HEK293 (cell line): ENCODE measurements around the gene NAALADL2.

Experiments used
- CTCF ChIA-PET: fragments of 350-600 bp; formaldehyde crosslinking; extraction: SDS; loops from one replicate; lab custom pipeline; 2021; ENCODE audit warnings: antibody characterized with exemption; lab: Yijun Ruan, JAX
- POLR2A ChIA-PET: fragments of 300-600 bp; formaldehyde crosslinking; extraction: SDS; loops from one replicate; lab custom pipeline; 2020; ENCODE audit warnings: antibody characterized with exemption, inconsistent platforms; lab: Yijun Ruan, JAX
- H3K27ac ChIP-seq: fragments of 200-500 bp; sonication (Bioruptor generic); 2 replicates; pipeline ENCODE4 v1.5.1; 2014; ENCODE audit warnings: low read depth, low read length, control low read depth, inconsistent platforms; ENCODE audit errors: extremely low read depth
- H3K36me3 ChIP-seq, 2 experiments: fragments of 200-500 bp in 1 of 2; sonication (Bioruptor generic) in 1 of 2; 1 replicate in 1 of 2; 2 replicates in 1 of 2; pipeline ENCODE4 v1.5.1; 2014 to 2017; ENCODE audit warnings: inconsistent platforms in 2 of 2, low read length in 2 of 2; ENCODE audit not compliant: control insufficient read depth in 2 of 2, insufficient read depth in 1 of 2
- H3K4me1 ChIP-seq: fragments of 200-500 bp; sonication (Bioruptor generic); 2 replicates; pipeline ENCODE4 v1.5.1; 2014; ENCODE audit warnings: mild to moderate bottlenecking, low read length, inconsistent platforms; ENCODE audit not compliant: control insufficient read depth, insufficient read depth
- H3K4me3 ChIP-seq: 2 replicates; pipeline ENCODE4 v1.5.1; 2011; ENCODE audit warnings: low read depth, mild to moderate bottlenecking, control low read depth, low read length, moderate library complexity
- H3K9me3 ChIP-seq: fragments of 200-500 bp; sonication (Bioruptor generic); 2 replicates; pipeline ENCODE4 v1.5.1; 2014; ENCODE audit warnings: low read depth, low read length, inconsistent platforms; ENCODE audit not compliant: control insufficient read depth, insufficient read depth
- BCL11A ChIP-seq: fragments of 450-650 bp; formaldehyde crosslinking; IDR thresholded peaks from 2 replicates; pipeline ENCODE4 v1.5.1; 2016; ENCODE audit warnings: low read depth, missing biosample characterization, missing genetic modification characterization
- HOXD13 ChIP-seq: sonication (generic); formaldehyde crosslinking; IDR thresholded peaks from 2 replicates; pipeline ENCODE4 v1.8.0; 2022; ENCODE audit warnings: missing genetic modification reagents, borderline replicate concordance
- SCRT1 ChIP-seq: fragments of 450-650 bp; formaldehyde crosslinking; IDR thresholded peaks from 2 replicates; pipeline ENCODE4 v1.5.1; 2016; ENCODE audit warnings: missing biosample characterization, missing genetic modification characterization, borderline replicate concordance
- SP3 ChIP-seq: fragments of 450-650 bp; formaldehyde crosslinking; IDR thresholded peaks from 2 replicates; pipeline ENCODE4 v1.5.1; 2016; ENCODE audit warnings: missing biosample characterization, missing genetic modification characterization
- TCF7L2 ChIP-seq: IDR thresholded peaks from 2 replicates; pipeline ENCODE4 v1.6.1; 2011; ENCODE audit warnings: low read depth, mild to moderate bottlenecking, inconsistent platforms, low read length, moderate library complexity, borderline replicate concordance
- TRIM28 ChIP-seq: IDR thresholded peaks from 2 replicates; pipeline ENCODE4 v1.6.1; 2011; ENCODE audit warnings: low read length, control low read depth, borderline replicate concordance
- YY2 ChIP-seq: fragments of 450-650 bp; formaldehyde crosslinking; IDR thresholded peaks from 2 replicates; pipeline ENCODE4 v1.5.1; 2016; ENCODE audit warnings: missing biosample characterization, missing genetic modification characterization
- ZBTB1 ChIP-seq: fragments of 450-650 bp; formaldehyde crosslinking; IDR thresholded peaks from 2 replicates; pipeline ENCODE4 v1.5.1; 2016; ENCODE audit warnings: missing biosample characterization, missing genetic modification characterization
- ZFP69B ChIP-seq: fragments of 450-650 bp; formaldehyde crosslinking; IDR thresholded peaks from 2 replicates; pipeline ENCODE4 v1.5.1; 2016; ENCODE audit warnings: missing biosample characterization, missing genetic modification characterization
- ZNF114 ChIP-seq: fragments of 450-650 bp; formaldehyde crosslinking; IDR thresholded peaks from 2 replicates; pipeline ENCODE4 v1.5.0; 2017; ENCODE audit warnings: missing biosample characterization, missing genetic modification characterization
- ZNF155 ChIP-seq: fragments of 450-650 bp; formaldehyde crosslinking; IDR thresholded peaks from 2 replicates; pipeline ENCODE4 v1.5.1; 2016; ENCODE audit warnings: missing biosample characterization, missing genetic modification characterization
- ZNF16 ChIP-seq: fragments of 450-650 bp; formaldehyde crosslinking; IDR thresholded peaks from 2 replicates; pipeline ENCODE4 v1.5.1; 2016; ENCODE audit warnings: low read depth, missing biosample characterization, missing genetic modification characterization
- ZNF324 ChIP-seq: fragments of 450-650 bp; formaldehyde crosslinking; IDR thresholded peaks from 2 replicates; pipeline ENCODE4 v1.5.1; 2016; ENCODE audit warnings: missing biosample characterization, missing genetic modification characterization
- ZNF530 ChIP-seq: fragments of 450-650 bp; formaldehyde crosslinking; IDR thresholded peaks from 2 replicates; pipeline ENCODE4 v1.5.1; 2016; ENCODE audit warnings: low read depth, missing biosample characterization, missing genetic modification characterization
- ZNF626 ChIP-seq: fragments of 450-650 bp; sonication (Bioruptor Pico); formaldehyde crosslinking; IDR thresholded peaks from 2 replicates; pipeline ENCODE4 v1.5.1; 2018; ENCODE audit warnings: missing biosample characterization, missing genetic modification characterization, inconsistent platforms
- ZNF707 ChIP-seq: fragments of 450-650 bp; formaldehyde crosslinking; IDR thresholded peaks from 2 replicates; pipeline ENCODE4 v1.5.1; 2016; ENCODE audit warnings: missing biosample characterization, missing genetic modification characterization
- ZNF76 ChIP-seq: fragments of 450-650 bp; formaldehyde crosslinking; IDR thresholded peaks from 2 replicates; pipeline ENCODE4; 2016; ENCODE audit warnings: low read depth, missing biosample characterization, missing genetic modification characterization, borderline replicate concordance
- TF ChIP-seq, protein P1 (sequence below): fragments of 450-650 bp; formaldehyde crosslinking; IDR thresholded peaks from 2 replicates; pipeline ENCODE4 v1.5.1; 2016; ENCODE audit warnings: missing biosample characterization, missing genetic modification characterization
- TF ChIP-seq, protein P2 (sequence below): fragments of 450-650 bp; formaldehyde crosslinking; IDR thresholded peaks from 2 replicates; pipeline ENCODE4 v1.5.1; 2016; ENCODE audit warnings: missing biosample characterization, missing genetic modification characterization
- TF ChIP-seq, protein P3 (sequence below): fragments of 450-650 bp; formaldehyde crosslinking; IDR thresholded peaks from 2 replicates; pipeline ENCODE4 v1.5.1; 2016; ENCODE audit warnings: missing biosample characterization, missing genetic modification characterization, low read depth
- TF ChIP-seq, protein P4 (sequence below): fragments of 450-650 bp; formaldehyde crosslinking; IDR thresholded peaks from 2 replicates; pipeline ENCODE4 v1.5.1; 2016; ENCODE audit warnings: missing biosample characterization, missing genetic modification characterization
- TF ChIP-seq, protein P5 (sequence below): IDR thresholded peaks from 2 replicates; pipeline ENCODE4 v1.6.1; 2011; ENCODE audit warnings: mild to moderate bottlenecking, low read depth, low read length, borderline replicate concordance
- TF ChIP-seq, protein P6 (sequence below): fragments of 450-650 bp; formaldehyde crosslinking; IDR thresholded peaks from 2 replicates; pipeline ENCODE4 v1.5.1; 2016; ENCODE audit warnings: missing biosample characterization, missing genetic modification characterization
- TF ChIP-seq, protein P7 (sequence below): fragments of 450-650 bp; formaldehyde crosslinking; IDR thresholded peaks from 2 replicates; pipeline ENCODE4 v1.5.0; 2017; ENCODE audit warnings: missing biosample characterization, missing genetic modification characterization, borderline replicate concordance

Gene NAALADL2

DNA sequence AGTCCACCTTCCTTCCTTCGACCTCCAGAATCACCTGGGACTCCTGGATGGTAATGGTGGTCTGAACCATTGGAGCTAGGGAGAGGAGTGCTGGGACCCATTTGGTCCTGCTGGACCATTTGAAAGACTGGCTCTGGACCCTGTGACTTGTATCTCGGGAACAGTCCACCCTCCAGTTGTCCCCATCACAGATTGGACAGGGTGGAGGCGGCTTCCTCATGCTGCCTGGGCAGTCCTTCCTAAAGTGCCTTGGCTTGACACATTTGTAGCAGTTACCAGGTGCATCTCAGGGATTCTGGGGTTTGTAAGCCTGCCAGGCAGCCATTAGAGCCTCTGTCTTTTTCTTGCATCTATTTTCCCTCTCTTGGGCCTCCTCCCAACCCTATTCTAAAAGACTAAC, 758.1 kb downstream of the NAALADL2 start:
- Histone ChIP-seq H3K4me3 (no peak overlapping the region), H3K4me1 (no peaks in the 10 kb centered on the region), H3K36me3 (no peaks in the 10 kb centered on the region), H3K9me3 (no peaks in the 10 kb centered on the region), H3K27ac (no peak overlapping the region)
- ChIA-PET POLR2A (no interaction called here), CTCF (no interaction called here)
- no peak for TF ChIP-seq ZNF76 (tag by site-specific recombination)
- no peak for TF ChIP-seq ZFP69B (tag by site-specific recombination)
- TF ChIP-seq, protein P1, sequence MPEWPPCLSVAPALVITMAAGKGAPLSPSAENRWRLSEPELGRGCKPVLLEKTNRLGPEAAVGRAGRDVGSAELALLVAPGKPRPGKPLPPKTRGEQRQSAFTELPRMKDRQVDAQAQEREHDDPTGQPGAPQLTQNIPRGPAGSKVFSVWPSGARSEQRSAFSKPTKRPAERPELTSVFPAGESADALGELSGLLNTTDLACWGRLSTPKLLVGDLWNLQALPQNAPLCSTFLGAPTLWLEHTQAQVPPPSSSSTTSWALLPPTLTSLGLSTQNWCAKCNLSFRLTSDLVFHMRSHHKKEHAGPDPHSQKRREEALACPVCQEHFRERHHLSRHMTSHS (tag by site-specific recombination) = no peak
- no peak for TF ChIP-seq ZNF114 (tag by site-specific recombination)
- TF ChIP-seq, protein P2, sequence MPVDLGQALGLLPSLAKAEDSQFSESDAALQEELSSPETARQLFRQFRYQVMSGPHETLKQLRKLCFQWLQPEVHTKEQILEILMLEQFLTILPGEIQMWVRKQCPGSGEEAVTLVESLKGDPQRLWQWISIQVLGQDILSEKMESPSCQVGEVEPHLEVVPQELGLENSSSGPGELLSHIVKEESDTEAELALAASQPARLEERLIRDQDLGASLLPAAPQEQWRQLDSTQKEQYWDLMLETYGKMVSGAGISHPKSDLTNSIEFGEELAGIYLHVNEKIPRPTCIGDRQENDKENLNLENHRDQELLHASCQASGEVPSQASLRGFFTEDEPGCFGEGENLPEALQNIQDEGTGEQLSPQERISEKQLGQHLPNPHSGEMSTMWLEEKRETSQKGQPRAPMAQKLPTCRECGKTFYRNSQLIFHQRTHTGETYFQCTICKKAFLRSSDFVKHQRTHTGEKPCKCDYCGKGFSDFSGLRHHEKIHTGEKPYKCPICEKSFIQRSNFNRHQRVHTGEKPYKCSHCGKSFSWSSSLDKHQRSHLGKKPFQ (tag by site-specific recombination) = no peak
- TF ChIP-seq, protein P3, sequence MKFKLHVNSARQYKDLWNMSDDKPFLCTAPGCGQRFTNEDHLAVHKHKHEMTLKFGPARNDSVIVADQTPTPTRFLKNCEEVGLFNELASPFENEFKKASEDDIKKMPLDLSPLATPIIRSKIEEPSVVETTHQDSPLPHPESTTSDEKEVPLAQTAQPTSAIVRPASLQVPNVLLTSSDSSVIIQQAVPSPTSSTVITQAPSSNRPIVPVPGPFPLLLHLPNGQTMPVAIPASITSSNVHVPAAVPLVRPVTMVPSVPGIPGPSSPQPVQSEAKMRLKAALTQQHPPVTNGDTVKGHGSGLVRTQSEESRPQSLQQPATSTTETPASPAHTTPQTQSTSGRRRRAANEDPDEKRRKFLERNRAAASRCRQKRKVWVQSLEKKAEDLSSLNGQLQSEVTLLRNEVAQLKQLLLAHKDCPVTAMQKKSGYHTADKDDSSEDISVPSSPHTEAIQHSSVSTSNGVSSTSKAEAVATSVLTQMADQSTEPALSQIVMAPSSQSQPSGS (tag by site-specific recombination) = no peak
- no peak for TF ChIP-seq ZNF16 (tag by site-specific recombination)
- no peak for TF ChIP-seq ZNF155 (tag by site-specific recombination)
- no peak for TF ChIP-seq ZNF707 (tag by site-specific recombination)
- no peak for TF ChIP-seq TRIM28
- TF ChIP-seq SCRT1 (tag by site-specific recombination) = no peak
- TF ChIP-seq ZNF530 (tag by site-specific recombination) = no peak
- TF ChIP-seq, protein P4, sequence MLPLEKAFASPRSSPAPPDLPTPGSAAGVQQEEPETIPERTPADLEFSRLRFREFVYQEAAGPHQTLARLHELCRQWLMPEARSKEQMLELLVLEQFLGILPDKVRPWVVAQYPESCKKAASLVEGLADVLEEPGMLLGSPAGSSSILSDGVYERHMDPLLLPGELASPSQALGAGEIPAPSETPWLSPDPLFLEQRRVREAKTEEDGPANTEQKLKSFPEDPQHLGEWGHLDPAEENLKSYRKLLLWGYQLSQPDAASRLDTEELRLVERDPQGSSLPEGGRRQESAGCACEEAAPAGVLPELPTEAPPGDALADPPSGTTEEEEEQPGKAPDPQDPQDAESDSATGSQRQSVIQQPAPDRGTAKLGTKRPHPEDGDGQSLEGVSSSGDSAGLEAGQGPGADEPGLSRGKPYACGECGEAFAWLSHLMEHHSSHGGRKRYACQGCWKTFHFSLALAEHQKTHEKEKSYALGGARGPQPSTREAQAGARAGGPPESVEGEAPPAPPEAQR = no peak
- no peak for TF ChIP-seq TCF7L2
- no peak for TF ChIP-seq SP3
- TF ChIP-seq YY2 (tag by site-specific recombination) = no peak
- TF ChIP-seq HOXD13 (CRISPR knock-in tag) = no peak
- no peak for TF ChIP-seq ZNF626 (tag by site-specific recombination)
- TF ChIP-seq, protein P5, sequence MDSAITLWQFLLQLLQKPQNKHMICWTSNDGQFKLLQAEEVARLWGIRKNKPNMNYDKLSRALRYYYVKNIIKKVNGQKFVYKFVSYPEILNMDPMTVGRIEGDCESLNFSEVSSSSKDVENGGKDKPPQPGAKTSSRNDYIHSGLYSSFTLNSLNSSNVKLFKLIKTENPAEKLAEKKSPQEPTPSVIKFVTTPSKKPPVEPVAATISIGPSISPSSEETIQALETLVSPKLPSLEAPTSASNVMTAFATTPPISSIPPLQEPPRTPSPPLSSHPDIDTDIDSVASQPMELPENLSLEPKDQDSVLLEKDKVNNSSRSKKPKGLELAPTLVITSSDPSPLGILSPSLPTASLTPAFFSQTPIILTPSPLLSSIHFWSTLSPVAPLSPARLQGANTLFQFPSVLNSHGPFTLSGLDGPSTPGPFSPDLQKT = no peak

DNA sequence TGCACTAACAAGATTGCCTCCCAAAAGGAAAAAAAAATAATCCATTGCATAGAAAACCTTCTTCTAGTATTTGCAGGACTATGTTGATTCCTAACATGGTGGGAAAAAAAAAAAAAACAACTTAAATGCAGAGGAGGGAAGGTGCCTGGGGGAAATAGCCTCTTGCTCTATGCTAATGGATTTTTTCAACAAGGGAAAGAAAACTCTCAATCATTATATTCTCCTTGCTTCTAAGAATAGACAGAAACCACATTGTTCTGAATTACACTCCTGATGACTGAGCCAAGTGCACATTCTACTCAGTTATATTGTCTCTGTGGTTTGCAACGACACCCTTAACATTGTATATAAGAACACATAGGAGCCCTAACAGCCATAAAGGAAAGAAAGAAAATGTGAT, 760.2 kb downstream of the NAALADL2 start:
- ChIA-PET POLR2A (no interaction called here), CTCF (no interaction called here)
- Histone ChIP-seq H3K4me3 (no peak overlapping the region), H3K9me3 (no peaks in the 10 kb centered on the region), H3K4me1 (no peaks in the 10 kb centered on the region), H3K36me3 (no peaks in the 10 kb centered on the region), H3K27ac (no peak overlapping the region)
- TF ChIP-seq BCL11A (tag by site-specific recombination) (no peak), ZBTB1 (tag by site-specific recombination) (no peak), ZNF324 (tag by site-specific recombination) (no peak)
- TF ChIP-seq, protein P6, sequence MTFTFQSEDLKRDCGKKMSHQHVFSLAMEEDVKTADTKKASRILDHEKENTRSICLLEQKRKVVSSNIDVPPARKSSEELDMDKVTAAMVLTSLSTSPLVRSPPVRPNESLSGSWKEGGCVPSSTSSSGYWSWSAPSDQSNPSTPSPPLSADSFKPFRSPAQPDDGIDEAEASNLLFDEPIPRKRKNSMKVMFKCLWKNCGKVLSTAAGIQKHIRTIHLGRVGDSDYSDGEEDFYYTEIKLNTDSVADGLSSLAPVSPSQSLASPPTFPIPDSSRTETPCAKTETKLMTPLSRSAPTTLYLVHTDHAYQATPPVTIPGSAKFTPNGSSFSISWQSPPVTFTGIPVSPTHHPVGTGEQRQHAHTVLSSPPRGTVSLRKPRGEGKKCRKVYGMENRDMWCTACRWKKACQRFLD (tag by site-specific recombination) = no peak
- TF ChIP-seq, protein P7, sequence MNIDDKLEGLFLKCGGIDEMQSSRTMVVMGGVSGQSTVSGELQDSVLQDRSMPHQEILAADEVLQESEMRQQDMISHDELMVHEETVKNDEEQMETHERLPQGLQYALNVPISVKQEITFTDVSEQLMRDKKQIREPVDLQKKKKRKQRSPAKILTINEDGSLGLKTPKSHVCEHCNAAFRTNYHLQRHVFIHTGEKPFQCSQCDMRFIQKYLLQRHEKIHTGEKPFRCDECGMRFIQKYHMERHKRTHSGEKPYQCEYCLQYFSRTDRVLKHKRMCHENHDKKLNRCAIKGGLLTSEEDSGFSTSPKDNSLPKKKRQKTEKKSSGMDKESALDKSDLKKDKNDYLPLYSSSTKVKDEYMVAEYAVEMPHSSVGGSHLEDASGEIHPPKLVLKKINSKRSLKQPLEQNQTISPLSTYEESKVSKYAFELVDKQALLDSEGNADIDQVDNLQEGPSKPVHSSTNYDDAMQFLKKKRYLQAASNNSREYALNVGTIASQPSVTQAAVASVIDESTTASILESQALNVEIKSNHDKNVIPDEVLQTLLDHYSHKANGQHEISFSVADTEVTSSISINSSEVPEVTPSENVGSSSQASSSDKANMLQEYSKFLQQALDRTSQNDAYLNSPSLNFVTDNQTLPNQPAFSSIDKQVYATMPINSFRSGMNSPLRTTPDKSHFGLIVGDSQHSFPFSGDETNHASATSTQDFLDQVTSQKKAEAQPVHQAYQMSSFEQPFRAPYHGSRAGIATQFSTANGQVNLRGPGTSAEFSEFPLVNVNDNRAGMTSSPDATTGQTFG = no peak
- TF ChIP-seq, protein P4 = no peak
